HepG2 (cell line): ENCODE data around the gene SDK2. TPM values are rescaled to one million over a fixed set of nuclear protein-coding genes. Genes with fewer than 3 reads are reported as not detected.

Experiments
- polyA plus RNA-seq, 8 experiments: library from polyadenylated mRNA; depleted of rRNA in 3 of 8; stranded (reverse) in 7 of 8; unstranded in 1 of 8; fragments of >200 nt; fragmentation: Illumina TruSeq in 4 of 8; extraction: Trizol in 4 of 8; gene quantifications; 2 replicates each; pipeline versions ENCODE4 v1.2.1 to v1.2.3, GENCODE V29; 2011 to 2016; ENCODE audit warnings: low read depth in 4 of 8, missing spikeins in 1 of 8, mixed read lengths in 1 of 8; ENCODE audit not compliant: insufficient read depth in 1 of 8
- total RNA-seq, 5 experiments: library from RNA; depleted of rRNA; stranded (reverse); fragments of >200 nt; fragmentation: Illumina TruSeq; extraction: Trizol; gene quantifications; 2 replicates each; pipeline ENCODE4 v1.2.3, GENCODE V29; 2016; ENCODE audit warnings: low read depth in 1 of 5
- TF ChIP-seq, protein P1 (sequence below): sonication (generic); formaldehyde crosslinking; conservative IDR thresholded peaks from 2 replicates; pipeline ENCODE4 v1.8.1; 2023; ENCODE audit warnings: missing genetic modification reagents
- TF ChIP-seq, protein P2 (sequence below): sonication (generic); formaldehyde crosslinking; IDR thresholded peaks from 2 replicates; pipeline ENCODE4 v1.4.0; 2020; ENCODE audit warnings: missing genetic modification reagents, mild to moderate bottlenecking, borderline replicate concordance
- TF ChIP-seq, protein P3 (sequence below): sonication (generic); formaldehyde crosslinking; IDR thresholded peaks from 2 replicates; pipeline ENCODE4 v1.4.0; 2020; ENCODE audit warnings: missing genetic modification reagents; ENCODE audit errors: not compliant biosample characterization
- TF ChIP-seq, protein P4 (sequence below): sonication (generic); formaldehyde crosslinking; conservative IDR thresholded peaks from 2 replicates; pipeline ENCODE4 v1.4.0; 2020; ENCODE audit warnings: missing genetic modification reagents
- TF ChIP-seq, protein P5 (sequence below): sonication (generic); formaldehyde crosslinking; IDR thresholded peaks from 2 replicates; pipeline ENCODE4 v1.5.0; 2020; ENCODE audit warnings: mild to moderate bottlenecking, missing genetic modification reagents

SDK2 gene
- total and polyA plus RNA-seq, 2 of the 13 experiments (the other 11 are each of a cell fraction or from before 2014, with no cell fraction given), result not detected

DNA sequence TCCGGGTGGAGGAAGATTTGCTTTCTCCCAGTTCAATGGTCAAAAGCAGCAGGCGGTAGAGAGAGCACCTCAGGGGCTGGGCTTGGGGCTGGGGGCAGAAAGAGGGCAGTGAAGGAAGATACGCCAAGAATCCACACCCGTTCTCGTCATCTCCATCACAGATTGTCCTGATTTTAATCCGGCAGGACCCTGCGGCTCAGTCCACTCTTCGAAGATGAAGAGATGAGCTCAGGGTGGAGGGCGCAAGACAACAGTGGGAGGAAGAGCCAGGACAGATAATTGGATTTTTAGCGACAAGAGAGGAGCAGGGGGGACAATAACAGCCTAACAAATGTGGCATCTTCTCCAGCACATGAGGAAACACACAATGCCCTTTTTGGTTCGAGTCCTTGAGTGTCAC, 165.9 kb downstream of the SDK2 start (continued):
- TF ChIP-seq, protein P1, sequence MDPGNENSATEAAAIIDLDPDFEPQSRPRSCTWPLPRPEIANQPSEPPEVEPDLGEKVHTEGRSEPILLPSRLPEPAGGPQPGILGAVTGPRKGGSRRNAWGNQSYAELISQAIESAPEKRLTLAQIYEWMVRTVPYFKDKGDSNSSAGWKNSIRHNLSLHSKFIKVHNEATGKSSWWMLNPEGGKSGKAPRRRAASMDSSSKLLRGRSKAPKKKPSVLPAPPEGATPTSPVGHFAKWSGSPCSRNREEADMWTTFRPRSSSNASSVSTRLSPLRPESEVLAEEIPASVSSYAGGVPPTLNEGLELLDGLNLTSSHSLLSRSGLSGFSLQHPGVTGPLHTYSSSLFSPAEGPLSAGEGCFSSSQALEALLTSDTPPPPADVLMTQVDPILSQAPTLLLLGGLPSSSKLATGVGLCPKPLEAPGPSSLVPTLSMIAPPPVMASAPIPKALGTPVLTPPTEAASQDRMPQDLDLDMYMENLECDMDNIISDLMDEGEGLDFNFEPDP (CRISPR knock-in tag), result no peak
- TF ChIP-seq, protein P2, sequence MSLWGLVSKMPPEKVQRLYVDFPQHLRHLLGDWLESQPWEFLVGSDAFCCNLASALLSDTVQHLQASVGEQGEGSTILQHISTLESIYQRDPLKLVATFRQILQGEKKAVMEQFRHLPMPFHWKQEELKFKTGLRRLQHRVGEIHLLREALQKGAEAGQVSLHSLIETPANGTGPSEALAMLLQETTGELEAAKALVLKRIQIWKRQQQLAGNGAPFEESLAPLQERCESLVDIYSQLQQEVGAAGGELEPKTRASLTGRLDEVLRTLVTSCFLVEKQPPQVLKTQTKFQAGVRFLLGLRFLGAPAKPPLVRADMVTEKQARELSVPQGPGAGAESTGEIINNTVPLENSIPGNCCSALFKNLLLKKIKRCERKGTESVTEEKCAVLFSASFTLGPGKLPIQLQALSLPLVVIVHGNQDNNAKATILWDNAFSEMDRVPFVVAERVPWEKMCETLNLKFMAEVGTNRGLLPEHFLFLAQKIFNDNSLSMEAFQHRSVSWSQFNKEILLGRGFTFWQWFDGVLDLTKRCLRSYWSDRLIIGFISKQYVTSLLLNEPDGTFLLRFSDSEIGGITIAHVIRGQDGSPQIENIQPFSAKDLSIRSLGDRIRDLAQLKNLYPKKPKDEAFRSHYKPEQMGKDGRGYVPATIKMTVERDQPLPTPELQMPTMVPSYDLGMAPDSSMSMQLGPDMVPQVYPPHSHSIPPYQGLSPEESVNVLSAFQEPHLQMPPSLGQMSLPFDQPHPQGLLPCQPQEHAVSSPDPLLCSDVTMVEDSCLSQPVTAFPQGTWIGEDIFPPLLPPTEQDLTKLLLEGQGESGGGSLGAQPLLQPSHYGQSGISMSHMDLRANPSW (CRISPR knock-in tag), result no peak
- TF ChIP-seq, protein P3, sequence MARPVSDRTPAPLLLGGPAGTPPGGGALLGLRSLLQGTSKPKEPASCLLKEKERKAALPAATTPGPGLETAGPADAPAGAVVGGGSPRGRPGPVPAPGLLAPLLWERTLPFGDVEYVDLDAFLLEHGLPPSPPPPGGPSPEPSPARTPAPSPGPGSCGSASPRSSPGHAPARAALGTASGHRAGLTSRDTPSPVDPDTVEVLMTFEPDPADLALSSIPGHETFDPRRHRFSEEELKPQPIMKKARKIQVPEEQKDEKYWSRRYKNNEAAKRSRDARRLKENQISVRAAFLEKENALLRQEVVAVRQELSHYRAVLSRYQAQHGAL (CRISPR knock-in tag), result no peak
- TF ChIP-seq, protein P4, sequence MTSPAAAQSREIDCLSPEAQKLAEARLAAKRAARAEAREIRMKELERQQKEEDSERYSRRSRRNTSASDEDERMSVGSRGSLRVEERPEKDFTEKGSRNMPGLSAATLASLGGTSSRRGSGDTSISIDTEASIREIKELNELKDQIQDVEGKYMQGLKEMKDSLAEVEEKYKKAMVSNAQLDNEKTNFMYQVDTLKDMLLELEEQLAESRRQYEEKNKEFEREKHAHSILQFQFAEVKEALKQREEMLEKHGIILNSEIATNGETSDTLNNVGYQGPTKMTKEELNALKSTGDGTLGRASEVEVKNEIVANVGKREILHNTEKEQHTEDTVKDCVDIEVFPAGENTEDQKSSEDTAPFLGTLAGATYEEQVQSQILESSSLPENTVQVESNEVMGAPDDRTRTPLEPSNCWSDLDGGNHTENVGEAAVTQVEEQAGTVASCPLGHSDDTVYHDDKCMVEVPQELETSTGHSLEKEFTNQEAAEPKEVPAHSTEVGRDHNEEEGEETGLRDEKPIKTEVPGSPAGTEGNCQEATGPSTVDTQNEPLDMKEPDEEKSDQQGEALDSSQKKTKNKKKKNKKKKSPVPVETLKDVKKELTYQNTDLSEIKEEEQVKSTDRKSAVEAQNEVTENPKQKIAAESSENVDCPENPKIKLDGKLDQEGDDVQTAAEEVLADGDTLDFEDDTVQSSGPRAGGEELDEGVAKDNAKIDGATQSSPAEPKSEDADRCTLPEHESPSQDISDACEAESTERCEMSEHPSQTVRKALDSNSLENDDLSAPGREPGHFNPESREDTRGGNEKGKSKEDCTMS, result no peak
- TF ChIP-seq, protein P5, sequence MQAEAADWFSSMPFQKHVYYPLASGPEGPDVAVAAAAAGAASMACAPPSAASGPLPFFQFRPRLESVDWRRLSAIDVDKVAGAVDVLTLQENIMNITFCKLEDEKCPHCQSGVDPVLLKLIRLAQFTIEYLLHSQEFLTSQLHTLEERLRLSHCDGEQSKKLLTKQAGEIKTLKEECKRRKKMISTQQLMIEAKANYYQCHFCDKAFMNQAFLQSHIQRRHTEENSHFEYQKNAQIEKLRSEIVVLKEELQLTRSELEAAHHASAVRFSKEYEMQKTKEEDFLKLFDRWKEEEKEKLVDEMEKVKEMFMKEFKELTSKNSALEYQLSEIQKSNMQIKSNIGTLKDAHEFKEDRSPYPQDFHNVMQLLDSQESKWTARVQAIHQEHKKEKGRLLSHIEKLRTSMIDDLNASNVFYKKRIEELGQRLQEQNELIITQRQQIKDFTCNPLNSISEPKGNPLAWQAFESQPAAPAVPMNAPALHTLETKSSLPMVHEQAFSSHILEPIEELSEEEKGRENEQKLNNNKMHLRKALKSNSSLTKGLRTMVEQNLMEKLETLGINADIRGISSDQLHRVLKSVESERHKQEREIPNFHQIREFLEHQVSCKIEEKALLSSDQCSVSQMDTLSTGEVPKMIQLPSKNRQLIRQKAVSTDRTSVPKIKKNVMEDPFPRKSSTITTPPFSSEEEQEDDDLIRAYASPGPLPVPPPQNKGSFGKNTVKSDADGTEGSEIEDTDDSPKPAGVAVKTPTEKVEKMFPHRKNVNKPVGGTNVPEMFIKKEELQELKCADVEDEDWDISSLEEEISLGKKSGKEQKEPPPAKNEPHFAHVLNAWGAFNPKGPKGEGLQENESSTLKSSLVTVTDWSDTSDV (CRISPR knock-in tag), result no peak
